NOMO-1 (cell line): ENCODE measurements around the gene TBC1D10B.
"Not testable (repeated sequence)": the region's sequence is repeated elsewhere in the genome, so short reads cannot be mapped to it uniquely, and the experiment has no call there.

Source experiments
- DNase-seq, 2 experiments: peaks; one replicate each; lab custom pipeline; 2025; ENCODE audit not compliant: unreplicated experiment in 2 of 2; lab: John Stamatoyannopoulos, UW

Gene TBC1D10B

DNA sequence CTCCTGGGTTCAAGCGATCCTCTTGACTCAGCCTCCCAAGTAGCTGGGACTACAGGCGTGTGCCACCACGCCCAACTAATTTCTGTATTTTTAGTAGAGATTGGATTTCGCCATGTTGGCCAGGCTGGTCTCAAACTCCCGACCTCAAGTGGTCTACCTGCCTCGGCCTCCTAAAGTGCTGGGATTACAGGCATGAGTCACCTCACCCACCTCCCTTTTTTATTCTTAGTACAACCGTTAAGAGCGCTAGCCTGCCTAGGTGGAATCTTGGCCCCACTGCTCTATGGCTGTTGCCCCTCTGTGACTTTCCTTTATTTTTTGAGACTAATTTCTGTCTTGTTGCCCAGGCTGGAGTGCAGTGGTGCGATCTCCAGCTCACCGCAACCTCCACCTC lies 32.3 kb downstream of the TBC1D10B start:
- not testable (repeated sequence) for DNase-seq

DNA sequence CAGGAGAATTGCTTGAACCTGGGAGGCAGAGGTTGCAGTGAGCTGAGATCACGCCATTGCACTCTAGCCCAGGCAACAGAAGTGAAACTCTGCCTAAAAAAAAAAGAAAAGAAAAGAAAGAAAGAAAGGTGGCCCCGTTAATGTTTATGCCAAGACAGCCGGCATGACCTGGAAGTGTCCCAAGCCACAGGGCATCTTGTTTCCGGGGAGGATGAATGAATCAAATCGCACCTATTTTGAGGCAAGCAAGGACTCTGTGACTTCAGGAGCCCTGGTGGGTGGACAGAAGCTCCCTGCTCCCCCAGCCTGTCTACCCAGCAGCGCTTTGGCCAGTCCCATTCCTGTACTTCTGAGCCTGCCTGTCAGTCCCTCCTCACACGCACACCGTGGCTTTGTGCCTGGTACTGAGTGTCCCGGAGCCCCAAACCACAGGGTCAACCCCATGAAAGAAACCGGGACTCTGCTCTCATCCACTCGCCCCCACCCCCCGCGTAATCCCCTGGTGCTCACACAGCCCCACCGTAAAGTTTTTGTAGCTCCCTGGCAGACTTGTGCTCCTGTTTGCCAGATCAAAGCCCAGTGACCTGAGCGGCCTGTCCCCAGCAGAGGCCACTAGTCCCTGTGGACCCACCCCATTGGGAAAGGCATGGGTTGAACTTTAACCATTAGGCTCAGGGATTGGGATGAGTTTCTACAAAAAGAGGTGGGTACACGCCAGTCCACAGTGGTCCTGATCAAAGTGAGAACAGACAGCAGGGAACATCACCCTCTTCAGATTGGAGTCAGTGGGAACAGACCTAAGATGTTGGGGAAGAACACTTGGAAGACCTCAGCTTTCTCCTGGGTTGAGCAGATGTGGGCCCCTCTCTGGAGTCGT lies 34.5 kb downstream of the TBC1D10B start:
- DNase-seq, result no peak

DNA sequence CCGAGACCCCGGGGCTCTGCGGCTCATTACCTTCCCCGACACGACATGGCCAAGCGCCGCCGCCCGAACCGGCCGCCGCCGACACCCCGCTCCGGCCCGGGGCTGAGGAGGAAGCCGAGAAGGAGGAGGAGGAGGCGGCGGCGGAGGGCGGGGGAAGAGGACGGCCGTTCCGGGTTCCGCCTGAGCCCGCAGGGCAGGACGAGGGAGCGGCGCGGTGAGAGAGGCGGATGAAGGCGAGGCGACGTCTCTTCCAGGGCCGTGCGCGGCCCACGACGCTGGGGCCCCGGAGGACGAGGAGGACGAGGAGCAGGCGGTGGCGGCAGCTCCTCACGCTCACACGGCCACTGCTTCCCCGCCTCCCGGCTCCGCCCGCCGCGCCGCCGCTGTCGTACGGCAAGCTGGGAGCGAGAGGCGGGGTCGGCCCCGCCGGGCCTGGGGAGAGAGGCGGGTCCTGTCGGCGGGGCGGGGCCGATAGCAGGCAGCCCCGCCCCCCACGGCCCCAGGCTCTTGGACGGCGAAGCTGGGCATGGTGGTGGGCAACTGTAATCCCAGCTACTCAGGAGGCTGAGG lies 35.2 kb downstream of the TBC1D10B start:
- DNase-seq, result peak; percentile 66 to 84

DNA sequence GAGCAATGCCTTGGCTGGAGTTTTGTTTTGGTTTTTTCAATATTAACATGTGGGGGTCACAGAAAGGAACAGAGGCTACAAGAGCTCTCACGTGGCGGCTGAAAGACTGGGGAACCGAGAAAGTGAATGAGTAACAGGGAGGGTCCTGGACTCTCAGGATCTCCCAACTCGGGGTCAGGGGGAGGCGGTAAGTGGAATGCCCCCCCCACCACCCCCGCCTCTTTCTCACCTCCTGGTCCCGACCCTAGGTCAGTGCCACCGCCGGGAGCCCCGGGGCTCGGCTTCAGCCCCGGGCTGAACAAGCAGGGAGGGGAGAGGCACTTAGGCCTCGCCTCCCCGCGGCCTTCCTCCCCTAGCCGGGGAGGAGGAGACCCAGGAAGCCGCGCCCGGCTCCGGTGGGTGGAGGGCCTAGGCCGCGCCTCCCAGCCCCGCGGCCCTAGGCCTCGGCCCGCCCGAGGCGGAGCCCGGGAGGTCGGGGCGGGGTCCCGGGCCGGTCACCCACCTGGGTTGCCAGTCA lies 35.8 kb downstream of the TBC1D10B start:
- peak; percentile 47 to 56 for DNase-seq

DNA sequence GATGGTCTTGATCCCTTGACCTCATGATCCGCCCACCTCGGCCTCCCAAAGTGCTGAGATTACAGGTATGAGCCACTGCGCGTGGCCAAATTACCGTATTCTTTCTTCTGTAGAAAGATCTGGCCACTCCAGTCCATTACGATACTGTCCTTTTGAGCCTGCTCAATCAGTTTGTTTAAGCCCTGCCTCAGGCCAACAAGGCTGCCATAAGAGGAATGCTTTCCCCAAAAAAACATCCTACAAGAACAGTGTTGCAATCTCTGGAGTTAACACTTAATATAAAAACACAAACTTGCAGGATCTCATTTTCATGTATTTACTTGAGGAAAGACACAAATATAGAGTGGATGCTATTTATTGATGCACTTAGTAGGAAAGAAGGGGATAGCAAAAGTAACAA lies 46.1 kb downstream of the TBC1D10B start:
- DNase-seq, result not testable (repeated sequence)

DNA sequence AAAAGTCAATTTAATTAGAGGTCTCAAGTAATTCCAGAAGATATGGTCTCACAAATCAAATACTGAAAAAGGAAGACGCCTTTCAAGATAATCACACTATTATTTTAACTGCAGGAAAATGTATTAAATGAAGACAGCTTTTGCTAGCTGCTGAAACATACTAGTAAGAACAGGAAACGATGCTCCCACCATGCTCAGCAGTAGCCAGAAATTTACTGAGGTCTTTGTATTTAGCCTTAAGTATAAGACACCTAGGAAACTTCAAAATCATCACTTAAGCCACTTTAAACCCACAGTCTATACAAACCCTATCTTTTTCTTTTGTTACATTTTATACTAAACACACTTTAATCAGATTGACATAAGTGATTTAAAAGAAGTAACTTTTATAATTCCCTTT lies 51.6 kb downstream of the TBC1D10B start:
- DNase-seq, result not testable (repeated sequence)

DNA sequence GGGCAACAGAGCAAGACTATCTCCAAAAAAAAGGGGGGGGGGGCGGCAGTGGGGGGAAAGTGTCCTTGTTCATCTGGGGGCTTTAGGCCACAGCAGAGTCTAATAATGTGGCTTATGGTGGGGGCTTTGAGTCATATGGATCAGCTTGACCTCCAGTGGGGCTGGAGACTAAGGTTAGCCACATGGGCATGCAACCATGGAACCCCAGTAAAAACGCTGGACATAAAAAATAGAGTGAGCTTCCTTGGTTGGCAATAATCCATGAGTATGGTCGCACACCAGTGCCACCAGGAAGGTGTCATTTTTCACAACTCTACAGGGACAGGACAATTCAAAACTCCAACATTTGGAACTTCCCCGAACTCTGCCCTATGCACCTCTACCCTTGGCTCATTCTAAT lies 59.4 kb downstream of the TBC1D10B start:
- DNase-seq, result not testable (repeated sequence)

DNA sequence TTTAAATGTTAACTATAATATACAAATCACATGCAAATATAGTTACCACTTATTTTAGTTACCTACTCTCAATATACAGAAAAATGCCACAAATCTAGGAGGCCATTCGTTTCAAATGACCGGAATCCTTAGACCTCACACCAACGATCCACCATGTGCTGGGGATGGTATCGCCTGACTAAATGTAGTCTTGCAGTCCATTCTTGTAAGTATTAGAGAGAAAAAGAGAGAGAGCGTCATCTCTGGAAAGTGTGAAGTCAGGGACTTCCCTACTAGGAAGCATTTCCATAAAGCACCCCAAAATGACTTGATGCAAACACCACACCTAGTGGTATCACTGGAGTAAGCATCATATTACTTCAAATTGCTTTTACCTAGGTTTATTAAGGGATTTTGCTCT lies 61.0 kb downstream of the TBC1D10B start:
- not testable (repeated sequence) for DNase-seq
